SJCRH30 (cell line): ENCODE results near the gene SAMD4A. TPM values are rescaled to one million over a fixed set of nuclear protein-coding genes. Genes with fewer than 3 reads are reported as not detected.

Experiments
- DNase-seq, 2 experiments: peaks; one replicate each; pipeline ENCODE4 v3.0.0-alpha.2; 2015 to 2020
- H3K27ac ChIP-seq: fragments of 250-450 bp; sonication (Bioruptor Pico); 2 replicates; pipeline ENCODE4 v1.5.1; 2020; ENCODE audit warnings: mild to moderate bottlenecking, moderate library complexity
- H3K27me3 ChIP-seq: fragments of 250-450 bp; sonication (Bioruptor Pico); 2 replicates; pipeline ENCODE4 v1.5.1; 2020; ENCODE audit warnings: mild to moderate bottlenecking, moderate library complexity
- H3K36me3 ChIP-seq: fragments of 250-450 bp; sonication (Bioruptor Pico); 2 replicates; pipeline ENCODE4 v1.5.1; 2020; ENCODE audit warnings: mild to moderate bottlenecking, moderate library complexity
- H3K4me1 ChIP-seq: fragments of 250-450 bp; sonication (Bioruptor Pico); 2 replicates; pipeline ENCODE4 v1.5.1; 2020; ENCODE audit warnings: mild to moderate bottlenecking, moderate library complexity
- H3K4me3 ChIP-seq: fragments of 250-450 bp; sonication (Bioruptor Pico); 2 replicates; pipeline ENCODE4 v1.5.1; 2020; ENCODE audit warnings: mild to moderate bottlenecking, moderate library complexity
- H3K9me3 ChIP-seq: fragments of 250-450 bp; sonication (Bioruptor Pico); replicated peaks from 2 replicates; pipeline ENCODE4 v1.5.1; 2020; ENCODE audit warnings: mild to moderate bottlenecking, moderate library complexity
- total RNA-seq: library from RNA; depleted of rRNA; stranded (reverse); fragments of >200 nt; shearing (Covaris generic); gene quantifications from 2 replicates; pipeline ENCODE4 v1.2.3, GENCODE V29; 2014

Gene SAMD4A
- total RNA-seq, 1 experiment from 2014 or later = 12.1 TPM

DNA sequence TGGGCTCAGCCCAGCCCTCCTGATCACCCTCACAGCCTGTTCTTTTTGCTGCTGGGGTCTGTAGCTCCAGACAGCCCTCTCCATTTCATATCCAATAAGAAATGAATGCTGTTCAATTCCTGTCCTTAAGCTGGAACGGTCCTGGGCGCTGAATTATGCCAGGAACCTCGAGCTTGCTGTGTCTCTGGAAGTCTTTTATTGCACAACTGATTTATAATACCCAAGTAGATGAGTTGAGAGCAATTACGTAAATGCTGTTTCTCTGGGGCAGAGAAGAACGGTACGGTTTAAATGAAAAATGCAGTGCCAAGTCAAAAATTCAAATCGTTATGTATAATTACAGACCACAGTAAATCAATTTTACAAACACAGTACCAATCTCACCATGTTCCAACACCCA lies 161.0 kb downstream of the SAMD4A start:
- no peak overlapping the region for H3K27ac ChIP-seq
- DNase-seq = no peak
- H3K36me3 ChIP-seq = no peaks in the 10 kb centered on the region
- no peaks in the 10 kb centered on the region for H3K9me3 ChIP-seq
- no peaks in the 10 kb centered on the region for H3K27me3 ChIP-seq
- H3K4me1 ChIP-seq = no peaks in the 10 kb centered on the region
- no peak overlapping the region for H3K4me3 ChIP-seq

DNA sequence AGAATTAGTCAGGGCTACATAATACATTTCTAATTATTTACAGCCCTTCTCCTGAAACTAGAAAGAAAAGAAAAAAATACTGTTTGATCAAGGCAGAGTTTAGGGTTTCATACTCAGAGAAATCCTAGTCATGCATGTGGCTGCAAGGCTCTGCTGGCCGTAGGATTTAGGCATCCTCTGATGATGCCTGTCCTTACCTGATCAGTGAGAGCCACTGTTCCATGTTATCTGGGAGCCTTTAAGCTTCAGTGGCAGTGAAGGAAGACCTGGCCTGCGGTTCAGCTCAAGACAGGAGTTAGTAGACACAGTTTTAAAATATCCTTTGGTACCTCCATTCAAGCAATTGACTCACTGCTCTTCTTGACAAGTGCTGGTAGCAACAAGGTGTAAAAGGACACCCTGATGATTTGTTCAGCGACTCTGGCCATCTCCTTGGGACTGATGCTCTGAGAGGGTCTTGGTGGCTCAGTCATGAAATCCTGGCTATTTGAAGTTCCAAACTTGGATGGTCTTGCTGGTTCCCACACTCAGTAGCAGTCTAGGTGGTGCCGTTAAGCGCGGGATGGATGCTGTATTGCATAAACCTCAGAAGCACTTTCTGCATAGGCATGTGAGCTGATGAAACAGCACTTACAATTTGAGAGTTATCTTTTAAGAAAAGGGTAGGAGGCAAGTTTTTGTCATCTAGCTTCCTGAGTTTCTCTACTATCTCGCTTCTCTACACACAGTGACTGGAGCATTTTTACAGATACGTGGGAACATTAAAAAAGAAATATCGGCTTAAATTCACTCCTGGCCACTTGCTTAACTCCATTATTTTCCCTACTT lies 162.0 kb downstream of the SAMD4A start:
- no peaks in the 10 kb centered on the region for H3K27me3 ChIP-seq
- no peak overlapping the region for H3K27ac ChIP-seq
- no peaks in the 10 kb centered on the region for H3K36me3 ChIP-seq
- H3K4me3 ChIP-seq = no peak overlapping the region
- H3K4me1 ChIP-seq = no peaks in the 10 kb centered on the region
- DNase-seq = no peak
- H3K9me3 ChIP-seq = no peaks in the 10 kb centered on the region

DNA sequence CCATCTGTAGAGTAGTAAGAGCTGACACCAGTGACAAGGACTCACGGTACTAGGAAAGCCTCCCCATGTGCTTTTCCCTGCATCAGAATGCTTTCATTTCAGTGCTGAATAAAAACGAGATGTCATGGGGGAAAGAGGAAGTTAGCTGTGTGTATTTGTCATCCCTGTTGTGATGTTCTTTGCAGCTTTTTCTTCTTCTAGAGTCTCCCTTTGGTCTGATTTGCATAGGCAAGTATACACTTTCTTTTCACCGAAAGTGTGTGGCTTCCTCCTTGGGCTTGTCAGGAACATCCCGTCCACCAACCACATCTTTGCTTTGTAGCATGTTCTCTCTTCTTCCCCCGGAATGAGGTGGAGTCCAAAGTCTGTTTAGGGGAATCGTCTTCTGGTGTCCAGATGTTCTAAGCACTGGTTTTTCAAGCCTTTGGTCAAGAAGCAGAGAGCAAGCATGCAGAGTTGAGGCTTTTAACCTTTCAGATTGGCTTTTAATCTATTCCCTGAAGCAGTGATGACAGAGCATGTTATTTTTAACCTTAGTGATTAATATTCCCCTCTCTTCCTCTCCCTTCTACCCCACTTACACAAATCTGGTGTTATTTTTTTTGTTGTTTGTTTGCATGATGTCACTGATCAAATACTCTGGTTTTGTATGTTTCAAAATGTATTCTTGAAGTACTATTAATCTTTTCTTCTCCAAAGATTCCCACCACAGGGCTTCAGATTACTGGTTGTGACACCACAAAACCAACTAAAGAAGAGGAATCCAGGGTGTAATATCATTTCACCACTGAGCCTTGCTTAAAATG lies 163.4 kb downstream of the SAMD4A start:
- Histone ChIP-seq H3K27ac (no peak overlapping the region), H3K36me3 (no peaks in the 10 kb centered on the region), H3K4me3 (no peak overlapping the region), H3K27me3 (no peaks in the 10 kb centered on the region), H3K9me3 (no peaks in the 10 kb centered on the region), H3K4me1 (no peaks in the 10 kb centered on the region)
- DNase-seq = no peak

DNA sequence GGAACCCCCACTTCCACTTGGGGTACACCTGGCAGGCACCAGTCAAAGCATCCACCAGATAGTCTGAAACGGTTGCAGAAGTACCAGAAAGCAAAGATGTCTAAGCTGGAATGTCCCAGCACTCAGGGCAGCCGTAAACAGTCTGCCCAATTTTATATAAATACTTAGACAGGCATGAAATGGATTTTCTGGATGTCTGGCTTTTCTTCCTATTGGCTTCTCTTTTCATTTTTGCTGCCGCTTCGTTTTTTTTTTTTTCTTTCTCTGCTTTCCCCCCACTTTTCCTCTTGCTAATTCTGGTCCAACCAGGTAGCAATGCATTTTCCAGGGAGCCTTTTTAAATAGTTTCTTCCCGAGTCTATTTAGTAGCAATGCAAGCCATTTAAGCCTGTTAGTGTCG lies 168.0 kb downstream of the SAMD4A start:
- H3K27me3 ChIP-seq = no peaks in the 10 kb centered on the region
- no peak overlapping the region for H3K4me3 ChIP-seq
- no peak overlapping the region for H3K27ac ChIP-seq
- no peak for DNase-seq
- H3K9me3 ChIP-seq = no peaks in the 10 kb centered on the region
- H3K36me3 ChIP-seq = no peaks in the 10 kb centered on the region
- H3K4me1 ChIP-seq = no peaks in the 10 kb centered on the region

DNA sequence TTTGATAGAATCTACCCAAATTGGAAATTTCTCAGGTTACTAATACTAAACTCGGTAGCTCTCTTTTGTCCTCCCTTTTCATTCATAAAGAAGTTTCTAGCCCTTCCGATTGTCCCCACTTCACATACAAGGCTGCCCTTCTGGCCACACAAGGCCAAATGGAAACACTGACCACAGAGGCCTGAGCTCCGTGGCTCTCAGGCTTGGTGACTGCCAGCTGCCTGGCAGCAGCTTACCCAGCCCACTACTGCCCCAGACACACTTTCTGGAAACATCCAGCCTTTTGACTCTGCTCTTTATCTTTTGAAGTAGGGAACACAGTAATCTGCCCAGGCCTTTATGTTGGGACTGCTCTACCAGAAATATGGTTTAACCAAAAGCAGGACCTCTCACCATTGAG lies 168.5 kb downstream of the SAMD4A start:
- H3K4me3 ChIP-seq = no peak overlapping the region
- H3K4me1 ChIP-seq = no peaks in the 10 kb centered on the region
- no peaks in the 10 kb centered on the region for H3K27me3 ChIP-seq
- H3K27ac ChIP-seq = no peak overlapping the region
- no peaks in the 10 kb centered on the region for H3K36me3 ChIP-seq
- H3K9me3 ChIP-seq = no peaks in the 10 kb centered on the region
- no peak for DNase-seq

DNA sequence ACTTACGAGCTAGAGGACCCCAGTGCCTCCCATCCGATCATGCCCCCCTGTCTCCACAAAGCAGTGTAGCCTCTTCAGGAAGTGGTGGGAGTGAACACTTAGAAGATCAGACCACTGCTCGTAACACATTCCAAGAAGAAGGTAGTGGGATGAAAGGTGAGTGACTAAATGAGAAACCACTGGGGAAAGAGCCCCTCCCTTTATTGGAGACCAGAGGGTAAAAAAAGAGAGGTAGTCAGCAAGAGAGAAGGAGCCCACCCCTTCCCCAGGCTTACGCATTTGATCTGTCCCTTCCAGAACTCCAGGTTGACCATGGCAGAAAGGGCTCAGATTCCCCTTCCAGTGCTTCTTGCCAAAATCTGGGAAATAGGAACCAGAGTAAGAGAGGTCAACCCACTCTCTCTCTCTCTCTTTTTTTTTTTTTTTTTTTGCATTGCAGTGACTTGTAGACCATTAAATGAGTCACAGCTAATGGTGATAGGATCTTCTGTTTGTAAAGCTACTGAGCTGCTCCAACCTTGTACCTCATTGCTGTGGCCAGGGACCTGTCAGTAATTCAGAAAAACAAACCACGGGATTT lies 170.3 kb downstream of the SAMD4A start:
- DNase-seq = no peak
- H3K36me3 ChIP-seq = no peaks in the 10 kb centered on the region
- H3K4me1 ChIP-seq = no peaks in the 10 kb centered on the region
- H3K27me3 ChIP-seq = no peaks in the 10 kb centered on the region
- H3K9me3 ChIP-seq = no peaks in the 10 kb centered on the region
- H3K4me3 ChIP-seq = no peak overlapping the region
- no peak overlapping the region for H3K27ac ChIP-seq

DNA sequence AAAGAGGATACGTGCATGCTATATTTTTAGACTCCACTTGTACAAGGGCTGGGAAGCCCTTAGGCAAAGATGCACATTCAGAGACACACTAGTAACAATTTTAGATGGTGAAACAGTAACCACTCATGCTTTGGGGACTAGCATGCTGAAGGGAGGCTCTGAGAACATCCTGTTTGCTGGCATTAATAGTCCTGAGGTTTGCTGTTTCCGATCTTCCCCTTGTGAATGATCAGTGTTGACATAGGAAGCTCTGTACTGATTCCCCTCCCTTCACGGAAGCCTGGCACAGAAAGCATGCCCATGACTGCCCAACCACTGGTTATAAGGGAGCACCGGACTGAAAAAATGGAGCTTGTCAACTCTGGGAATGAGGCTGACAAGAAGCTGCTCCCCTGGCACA lies 171.1 kb downstream of the SAMD4A start:
- Histone ChIP-seq H3K9me3 (no peaks in the 10 kb centered on the region), H3K4me1 (no peaks in the 10 kb centered on the region), H3K36me3 (no peaks in the 10 kb centered on the region), H3K27ac (no peak overlapping the region), H3K4me3 (no peak overlapping the region), H3K27me3 (no peaks in the 10 kb centered on the region)
- no peak for DNase-seq

DNA sequence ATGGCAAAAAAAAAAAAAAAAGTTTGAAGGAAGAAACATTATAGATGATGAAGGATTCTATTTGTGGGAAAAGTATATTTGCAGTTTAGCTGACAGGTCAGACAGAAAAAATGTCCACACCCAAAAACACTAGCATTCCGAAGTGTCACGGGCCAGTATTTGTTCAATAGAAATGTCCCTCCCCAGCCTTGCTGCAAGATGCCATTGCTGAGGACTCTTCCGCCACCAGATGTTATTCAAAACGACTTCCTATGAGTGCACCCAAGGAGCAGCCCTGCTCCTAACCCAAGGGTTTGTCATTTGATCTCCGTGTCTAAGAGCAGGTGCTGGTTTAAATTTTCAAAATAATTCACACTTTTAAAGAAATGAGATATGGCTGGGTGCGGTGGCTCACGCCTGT lies 172.6 kb downstream of the SAMD4A start:
- H3K36me3 ChIP-seq = no peaks in the 10 kb centered on the region
- H3K27ac ChIP-seq = no peak overlapping the region
- no peak overlapping the region for H3K4me3 ChIP-seq
- DNase-seq = peak in 1 of 2 experiments; percentile 33
- H3K9me3 ChIP-seq = no peaks in the 10 kb centered on the region
- H3K27me3 ChIP-seq = no peaks in the 10 kb centered on the region
- H3K4me1 ChIP-seq = no peaks in the 10 kb centered on the region

DNA sequence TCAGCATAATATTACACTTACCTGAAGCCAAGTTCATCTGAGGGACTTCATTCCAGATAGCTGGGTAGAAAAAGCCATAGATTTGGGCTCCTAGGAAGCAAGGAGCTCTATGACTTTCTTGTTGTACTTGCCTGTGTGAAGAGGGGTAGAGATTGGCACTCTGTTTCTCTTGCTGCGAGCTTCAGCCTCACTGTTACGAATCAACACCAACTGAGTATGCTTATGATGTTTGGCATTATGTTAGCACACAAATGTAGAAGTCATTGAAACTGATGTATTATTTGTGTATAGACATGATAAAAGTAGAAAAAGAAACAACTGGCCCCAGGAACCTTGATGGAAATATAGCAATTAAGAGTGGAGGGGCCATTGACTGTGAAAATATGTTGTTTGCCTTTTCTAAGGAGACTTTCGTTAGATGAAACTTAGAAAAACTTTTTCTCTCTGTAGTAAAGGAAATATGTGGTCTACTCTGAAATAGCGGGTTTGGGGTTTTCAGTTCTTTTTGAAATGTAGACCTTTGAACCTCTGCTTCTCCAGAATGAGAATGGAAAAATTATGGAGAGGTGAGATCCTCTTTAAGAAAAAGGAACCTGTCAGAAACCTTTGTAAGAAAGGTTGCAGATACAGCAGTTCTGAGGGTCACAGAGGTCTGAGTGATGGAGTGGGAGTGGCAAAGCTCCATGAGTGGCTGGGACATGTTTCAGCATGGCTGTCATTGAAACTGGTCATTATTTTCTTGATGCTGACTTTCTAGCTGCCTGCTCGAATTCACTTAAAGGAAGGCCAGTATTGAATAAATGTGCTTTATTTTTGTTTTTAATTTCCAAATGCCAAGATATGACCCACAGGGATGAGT lies 175.8 kb downstream of the SAMD4A start:
- no peaks in the 10 kb centered on the region for H3K4me1 ChIP-seq
- no peak overlapping the region for H3K27ac ChIP-seq
- H3K4me3 ChIP-seq = no peak overlapping the region
- no peaks in the 10 kb centered on the region for H3K36me3 ChIP-seq
- no peak for DNase-seq
- H3K27me3 ChIP-seq = no peaks in the 10 kb centered on the region
- H3K9me3 ChIP-seq = no peaks in the 10 kb centered on the region

DNA sequence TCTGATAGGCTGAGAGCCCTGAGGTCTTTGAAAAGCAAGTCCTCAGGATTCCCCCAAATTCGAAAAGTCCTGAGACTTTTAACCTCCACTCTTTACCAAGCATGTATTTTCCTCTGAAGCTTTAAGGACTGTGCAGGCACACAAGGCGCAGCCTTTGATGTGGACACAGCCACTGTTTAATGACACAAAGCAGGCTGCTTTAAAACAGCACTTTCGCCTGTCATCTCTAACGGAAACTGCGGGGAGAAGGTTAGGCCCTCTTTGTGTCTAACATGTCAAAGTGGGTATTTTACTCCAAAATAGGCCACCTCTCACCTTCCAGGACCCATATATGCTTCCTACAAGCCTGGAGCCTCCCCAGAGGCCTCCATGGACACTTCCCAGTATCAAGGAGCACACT lies 176.5 kb downstream of the SAMD4A start:
- no peaks in the 10 kb centered on the region for H3K36me3 ChIP-seq
- H3K4me1 ChIP-seq = no peaks in the 10 kb centered on the region
- no peak overlapping the region for H3K4me3 ChIP-seq
- no peak overlapping the region for H3K27ac ChIP-seq
- no peaks in the 10 kb centered on the region for H3K27me3 ChIP-seq
- no peak for DNase-seq
- no peaks in the 10 kb centered on the region for H3K9me3 ChIP-seq

DNA sequence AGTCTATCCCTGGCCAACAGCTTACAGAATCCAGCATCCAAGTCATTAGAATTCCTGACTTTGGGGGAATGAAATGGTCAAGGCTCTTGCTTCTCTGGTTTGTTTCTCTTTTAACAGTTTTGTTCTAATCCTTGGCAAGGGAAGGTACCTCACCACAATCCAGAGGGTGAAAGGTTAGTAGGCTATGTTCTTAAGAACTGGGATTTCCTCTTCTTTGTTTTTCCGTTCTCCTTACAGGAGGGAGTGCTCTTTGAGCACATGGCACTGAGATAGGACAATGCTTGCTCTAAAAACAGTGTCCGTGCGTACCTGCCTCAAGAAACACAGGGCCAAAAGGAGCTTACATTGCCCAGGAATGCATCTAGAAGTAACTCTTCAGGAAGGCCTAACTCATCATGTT lies 179.1 kb downstream of the SAMD4A start:
- Histone ChIP-seq H3K27me3 (no peaks in the 10 kb centered on the region), H3K4me1 (no peaks in the 10 kb centered on the region), H3K36me3 (peaks cover 2% of the 10 kb centered on the region; the same call in 1 of the 2 replicates), H3K9me3 (no peaks in the 10 kb centered on the region), H3K27ac (no peak overlapping the region), H3K4me3 (no peak overlapping the region)
- DNase-seq = no peak

DNA sequence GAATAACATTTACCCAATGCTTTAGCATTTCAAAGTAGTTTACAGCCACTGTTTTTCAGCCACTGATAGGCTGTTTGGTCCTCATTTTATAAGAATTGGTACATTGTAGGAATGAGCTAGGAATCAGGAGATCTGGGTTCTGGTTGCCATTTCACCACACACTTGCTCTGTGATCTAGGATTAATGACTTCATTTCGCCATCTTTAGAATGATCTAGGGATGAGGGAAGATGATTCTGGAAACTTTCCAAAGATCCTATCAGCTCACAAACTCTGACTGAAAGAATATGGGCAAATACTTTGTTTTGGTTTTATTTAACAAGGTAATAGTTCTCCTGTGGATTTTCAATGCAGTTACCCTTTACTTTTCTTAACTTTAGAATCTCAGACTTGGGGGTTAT lies 180.7 kb downstream of the SAMD4A start:
- H3K27ac ChIP-seq = no peak overlapping the region
- H3K4me3 ChIP-seq = no peak overlapping the region
- H3K36me3 ChIP-seq = peaks cover 7% of the 10 kb centered on the region
- no peaks in the 10 kb centered on the region for H3K9me3 ChIP-seq
- DNase-seq = no peak
- no peaks in the 10 kb centered on the region for H3K27me3 ChIP-seq
- no peaks in the 10 kb centered on the region for H3K4me1 ChIP-seq

DNA sequence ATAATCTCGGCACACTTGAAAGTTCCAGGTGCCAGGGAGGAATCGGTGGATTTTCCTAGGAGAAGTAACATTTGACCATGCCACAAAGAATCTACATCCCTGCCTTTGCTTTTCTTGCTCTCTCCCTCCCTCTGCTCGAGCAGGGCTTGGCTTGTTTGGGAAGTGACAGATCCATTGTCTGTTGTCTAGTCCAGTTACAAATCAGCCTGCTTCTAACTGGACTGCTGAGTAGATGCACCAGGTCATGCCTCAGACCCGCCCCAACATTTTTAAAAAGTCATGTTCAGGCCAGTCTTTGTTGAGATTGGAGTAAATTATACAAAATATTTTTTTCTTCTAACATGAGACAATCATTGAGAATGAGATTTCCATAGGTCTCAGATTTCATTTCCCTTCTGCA lies 182.3 kb downstream of the SAMD4A start:
- Histone ChIP-seq H3K4me3 (no peak overlapping the region), H3K27me3 (no peaks in the 10 kb centered on the region), H3K9me3 (no peaks in the 10 kb centered on the region), H3K36me3 (peaks cover 9% of the 10 kb centered on the region), H3K4me1 (no peaks in the 10 kb centered on the region), H3K27ac (no peak overlapping the region)
- no peak for DNase-seq

DNA sequence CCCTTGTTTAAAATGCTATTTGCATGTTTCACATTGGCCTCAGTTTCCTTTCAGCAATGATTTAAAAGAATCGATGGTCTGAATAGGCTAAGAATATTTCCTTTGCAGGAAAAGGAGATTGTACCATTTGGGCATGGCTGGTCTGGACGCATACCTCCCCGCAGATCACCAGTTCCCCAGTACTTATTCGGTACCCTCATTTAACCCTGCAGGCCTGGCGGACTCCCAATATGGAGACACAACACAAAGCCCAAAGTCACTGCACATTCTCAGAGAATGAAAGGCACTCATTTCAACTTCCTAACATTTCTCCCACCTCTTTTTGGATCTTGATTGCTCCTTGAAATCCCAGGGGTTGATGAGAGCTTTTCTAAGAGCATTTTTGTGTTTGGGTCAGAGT lies 182.8 kb downstream of the SAMD4A start:
- DNase-seq = no peak
- Histone ChIP-seq H3K4me3 (no peak overlapping the region), H3K9me3 (no peaks in the 10 kb centered on the region), H3K27me3 (no peaks in the 10 kb centered on the region), H3K27ac (no peak overlapping the region), H3K36me3 (peaks cover 9% of the 10 kb centered on the region), H3K4me1 (no peaks in the 10 kb centered on the region)
